ENCODE measurements around the gene PROX1. TPM values are rescaled to one million over a fixed set of nuclear protein-coding genes. Genes with fewer than 3 reads are reported as not detected.

The PROX1 gene
- total RNA-seq, 1 donor from 2014 or later: 5.0 TPM

DNA sequence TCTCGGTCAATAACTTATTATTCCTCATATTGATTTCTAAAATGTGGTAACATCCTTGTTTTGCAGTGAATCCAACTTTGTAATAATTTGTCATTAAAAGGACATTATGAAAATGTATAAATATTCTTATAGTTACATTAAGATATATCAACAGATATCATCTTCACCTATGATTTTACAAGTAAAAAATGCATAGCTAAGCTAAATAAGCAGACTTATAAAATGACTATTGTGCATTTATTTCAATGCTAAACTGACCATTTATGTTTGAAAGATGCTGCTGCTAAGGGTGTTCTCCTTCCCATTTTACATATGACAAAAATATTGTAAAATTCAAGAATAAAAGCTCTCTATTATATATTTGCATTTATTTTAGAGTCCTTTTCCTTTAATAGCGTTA, 7.8 kb downstream of the PROX1 start:
- Mint-ChIP-seq H3K9me3 (no peaks in the 10 kb centered on the region), H3K27me3 (ENCODE audit: insufficient read depth, low read depth) (peaks cover 6% of the 10 kb centered on the region), H3K4me1 (peaks cover 20% of the 10 kb centered on the region), H3K4me3 (no peak overlapping the region), H3K27ac (no peak overlapping the region), H3K36me3 (peaks cover 17% of the 10 kb centered on the region)
- no peaks in the 10 kb centered on the region for H3F3A ChIP-seq (ENCODE audit: low read depth)
- no peak for DNase-seq (ENCODE audit: low spot score)
- peaks cover 32% of the 10 kb centered on the region for H3K27me3 ChIP-seq
- no peak overlapping the region for H3K27ac ChIP-seq
- no peak overlapping the region for H3K4me3 ChIP-seq
- no peaks in the 10 kb centered on the region for H3K4me1 ChIP-seq
- H4K20me1 ChIP-seq (ENCODE audit: low read depth): no peaks in the 10 kb centered on the region
- TF ChIP-seq EZH2 (IDR thresholded peaks at IDR 0.05): no peak
- no peak for TF ChIP-seq CTCF (IDR thresholded peaks at IDR 0.05)
- TF ChIP-seq EZH2phosphoT487 (IDR thresholded peaks at IDR 0.05): no peak
- no peak overlapping the region for H3K9ac ChIP-seq
- H2AFZ ChIP-seq (replicated peaks): no peak overlapping the region
- H3K9me3 ChIP-seq (ENCODE audit: low read depth): no peaks in the 10 kb centered on the region
- H3K4me2 ChIP-seq: no peak overlapping the region
- no peaks in the 10 kb centered on the region for H3K36me3 ChIP-seq
- H3K79me2 ChIP-seq (ENCODE audit: low read depth): no peaks in the 10 kb centered on the region

GRCh38 chr1:213996320-213997037, 8.7 kb downstream of the PROX1 start:
- no peaks in the 10 kb centered on the region for H3F3A ChIP-seq (ENCODE audit: low read depth)
- H3K36me3 Mint-ChIP-seq: peaks cover 17% of the 10 kb centered on the region
- no peak for DNase-seq (ENCODE audit: low spot score)
- H3K4me3 Mint-ChIP-seq: no peak overlapping the region
- no peaks in the 10 kb centered on the region for H3K9me3 Mint-ChIP-seq
- no peaks in the 10 kb centered on the region for H3K9me3 ChIP-seq (ENCODE audit: low read depth)
- H3K4me3 ChIP-seq: no peak overlapping the region
- H3K27ac ChIP-seq: no peak overlapping the region
- H3K4me1 Mint-ChIP-seq: peaks cover 15% of the 10 kb centered on the region
- no peak overlapping the region for H3K4me2 ChIP-seq
- H3K79me2 ChIP-seq (ENCODE audit: low read depth): no peaks in the 10 kb centered on the region
- peaks cover 2% of the 10 kb centered on the region for H3K27me3 Mint-ChIP-seq (ENCODE audit: insufficient read depth, low read depth)
- H3K27ac Mint-ChIP-seq: no peak overlapping the region
- TF ChIP-seq CTCF (IDR thresholded peaks at IDR 0.05): no peak
- no peak for TF ChIP-seq EZH2 (IDR thresholded peaks at IDR 0.05)
- no peak for TF ChIP-seq EZH2phosphoT487 (IDR thresholded peaks at IDR 0.05)
- no peaks in the 10 kb centered on the region for H3K4me1 ChIP-seq
- no peak overlapping the region for H3K9ac ChIP-seq
- no peak overlapping the region for H2AFZ ChIP-seq (replicated peaks)
- peaks cover 24% of the 10 kb centered on the region for H3K27me3 ChIP-seq
- H3K36me3 ChIP-seq: no peaks in the 10 kb centered on the region
- no peaks in the 10 kb centered on the region for H4K20me1 ChIP-seq (ENCODE audit: low read depth)

DNA sequence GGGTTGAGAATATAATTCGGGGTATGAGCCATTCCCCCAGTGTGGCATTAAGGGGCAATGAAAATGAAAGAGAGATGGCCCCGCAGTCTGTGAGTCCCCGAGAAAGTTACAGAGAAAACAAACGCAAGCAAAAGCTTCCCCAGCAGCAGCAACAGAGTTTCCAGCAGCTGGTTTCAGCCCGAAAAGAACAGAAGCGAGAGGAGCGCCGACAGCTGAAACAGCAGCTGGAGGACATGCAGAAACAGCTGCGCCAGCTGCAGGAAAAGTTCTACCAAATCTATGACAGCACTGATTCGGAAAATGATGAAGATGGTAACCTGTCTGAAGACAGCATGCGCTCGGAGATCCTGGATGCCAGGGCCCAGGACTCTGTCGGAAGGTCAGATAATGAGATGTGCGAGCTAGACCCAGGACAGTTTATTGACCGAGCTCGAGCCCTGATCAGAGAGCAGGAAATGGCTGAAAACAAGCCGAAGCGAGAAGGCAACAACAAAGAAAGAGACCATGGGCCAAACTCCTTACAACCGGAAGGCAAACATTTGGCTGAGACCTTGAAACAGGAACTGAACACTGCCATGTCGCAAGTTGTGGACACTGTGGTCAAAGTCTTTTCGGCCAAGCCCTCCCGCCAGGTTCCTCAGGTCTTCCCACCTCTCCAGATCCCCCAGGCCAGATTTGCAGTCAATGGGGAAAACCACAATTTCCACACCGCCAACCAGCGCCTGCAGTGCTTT, 9.4 kb downstream of the PROX1 start:
- peaks cover 17% of the 10 kb centered on the region for H3K4me1 Mint-ChIP-seq
- Histone ChIP-seq H3K27ac (no peak overlapping the region), H4K20me1 (ENCODE audit: low read depth) (no peaks in the 10 kb centered on the region), H3F3A (ENCODE audit: low read depth) (no peaks in the 10 kb centered on the region), H3K27me3 (peaks cover 16% of the 10 kb centered on the region), H3K79me2 (ENCODE audit: low read depth) (no peaks in the 10 kb centered on the region), H3K4me2 (no peak overlapping the region), H3K9ac (no peak overlapping the region), H3K4me1 (peaks cover 3% of the 10 kb centered on the region), H3K36me3 (no peaks in the 10 kb centered on the region), H2AFZ (replicated peaks) (no peak overlapping the region), H3K9me3 (ENCODE audit: low read depth) (no peaks in the 10 kb centered on the region), H3K4me3 (no peak overlapping the region)
- DNase-seq (ENCODE audit: low spot score): no peak
- TF ChIP-seq EZH2 (IDR thresholded peaks at IDR 0.05): no peak
- no peak for TF ChIP-seq CTCF (IDR thresholded peaks at IDR 0.05)
- TF ChIP-seq EZH2phosphoT487 (IDR thresholded peaks at IDR 0.05): no peak
- H3K9me3 Mint-ChIP-seq: no peaks in the 10 kb centered on the region
- no peak overlapping the region for H3K4me3 Mint-ChIP-seq
- H3K27me3 Mint-ChIP-seq (ENCODE audit: insufficient read depth, low read depth): peaks cover 2% of the 10 kb centered on the region
- H3K27ac Mint-ChIP-seq: no peak overlapping the region
- peaks cover 17% of the 10 kb centered on the region for H3K36me3 Mint-ChIP-seq

All from neural progenitor cell (in vitro differentiated cells).